WERI-Rb-1 (cell line): ENCODE measurements around the gene MLH1.

Source experiments
- DNase-seq: peaks from one replicate; pipeline ENCODE4 v3.0.0-alpha.2; 2020
- H3K27ac ChIP-seq: fragments of 250-450 bp; sonication (Bioruptor Pico); 2 replicates; pipeline ENCODE4 v1.5.1; 2020; ENCODE audit warnings: mild to moderate bottlenecking, moderate library complexity
- H3K27me3 ChIP-seq: fragments of 250-450 bp; sonication (Bioruptor Pico); 2 replicates; pipeline ENCODE4 v1.5.1; 2021; ENCODE audit warnings: mild to moderate bottlenecking, low read depth, moderate library complexity; ENCODE audit not compliant: insufficient read depth, severe bottlenecking
- H3K36me3 ChIP-seq: fragments of 250-450 bp; sonication (Bioruptor Pico); 2 replicates; pipeline ENCODE4 v1.5.1; 2020; ENCODE audit warnings: mild to moderate bottlenecking, moderate library complexity
- H3K4me3 ChIP-seq: 2 replicates; pipeline ENCODE4 v1.5.1; 2011; ENCODE audit warnings: low read depth, mild to moderate bottlenecking, control low read depth, low read length
- H3K9me3 ChIP-seq: fragments of 250-450 bp; sonication (Bioruptor Pico); 2 replicates; pipeline ENCODE4 v1.5.1; 2021; ENCODE audit warnings: mild to moderate bottlenecking, moderate library complexity; ENCODE audit not compliant: severe bottlenecking
- TF ChIP-seq, protein P1 (sequence below): IDR thresholded peaks from 2 replicates; pipeline ENCODE4 v1.5.1; 2011; ENCODE audit warnings: low read depth, mild to moderate bottlenecking, control low read depth, inconsistent platforms, low read length

MLH1 gene

DNA sequence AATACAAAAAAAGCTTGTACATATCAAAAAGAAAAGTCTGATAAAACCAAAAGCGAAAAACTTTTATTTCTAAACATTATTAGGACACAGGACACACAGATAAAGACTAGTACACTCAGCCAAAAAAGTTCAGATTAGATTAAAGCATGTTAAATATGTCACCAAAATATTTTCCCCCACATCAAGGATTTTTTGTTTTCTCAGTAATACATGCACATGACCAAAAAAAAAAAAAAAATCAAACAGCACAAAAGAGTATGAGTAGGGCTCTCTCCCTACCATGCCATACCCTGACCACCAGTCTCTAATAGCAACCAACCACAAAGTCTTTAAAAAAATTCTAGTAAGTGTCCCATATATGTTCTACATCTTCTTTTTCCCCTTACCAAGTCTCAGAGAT lies 103.7 kb downstream of the MLH1 start:
- no peak overlapping the region for H3K4me3 ChIP-seq
- H3K27ac ChIP-seq: no peak overlapping the region
- TF ChIP-seq, protein P1, sequence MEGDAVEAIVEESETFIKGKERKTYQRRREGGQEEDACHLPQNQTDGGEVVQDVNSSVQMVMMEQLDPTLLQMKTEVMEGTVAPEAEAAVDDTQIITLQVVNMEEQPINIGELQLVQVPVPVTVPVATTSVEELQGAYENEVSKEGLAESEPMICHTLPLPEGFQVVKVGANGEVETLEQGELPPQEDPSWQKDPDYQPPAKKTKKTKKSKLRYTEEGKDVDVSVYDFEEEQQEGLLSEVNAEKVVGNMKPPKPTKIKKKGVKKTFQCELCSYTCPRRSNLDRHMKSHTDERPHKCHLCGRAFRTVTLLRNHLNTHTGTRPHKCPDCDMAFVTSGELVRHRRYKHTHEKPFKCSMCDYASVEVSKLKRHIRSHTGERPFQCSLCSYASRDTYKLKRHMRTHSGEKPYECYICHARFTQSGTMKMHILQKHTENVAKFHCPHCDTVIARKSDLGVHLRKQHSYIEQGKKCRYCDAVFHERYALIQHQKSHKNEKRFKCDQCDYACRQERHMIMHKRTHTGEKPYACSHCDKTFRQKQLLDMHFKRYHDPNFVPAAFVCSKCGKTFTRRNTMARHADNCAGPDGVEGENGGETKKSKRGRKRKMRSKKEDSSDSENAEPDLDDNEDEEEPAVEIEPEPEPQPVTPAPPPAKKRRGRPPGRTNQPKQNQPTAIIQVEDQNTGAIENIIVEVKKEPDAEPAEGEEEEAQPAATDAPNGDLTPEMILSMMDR: no peak
- no peaks in the 10 kb centered on the region for H3K27me3 ChIP-seq
- no peak for DNase-seq
- H3K9me3 ChIP-seq: no peaks in the 10 kb centered on the region
- H3K36me3 ChIP-seq: no peaks in the 10 kb centered on the region; the same call in 1 of the 2 replicates

DNA sequence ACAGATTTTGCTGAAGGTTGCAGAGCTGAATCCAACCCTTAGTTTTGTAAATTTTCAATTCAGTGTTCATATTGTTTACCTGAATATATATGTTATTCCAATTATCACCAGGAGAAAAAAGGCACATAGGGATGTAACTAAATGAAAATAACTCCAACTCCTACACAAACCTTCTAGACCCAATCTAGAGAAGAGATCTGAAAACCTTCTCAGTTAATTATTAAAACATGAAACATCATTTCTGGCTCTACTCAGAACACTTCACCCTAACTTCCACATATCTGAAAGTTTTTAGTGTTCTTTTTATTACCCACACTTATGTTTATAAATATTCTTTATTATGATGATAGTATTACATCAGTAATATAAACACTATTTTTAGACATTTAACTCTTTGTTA lies 104.5 kb downstream of the MLH1 start:
- TF ChIP-seq, protein P1: no peak
- no peaks in the 10 kb centered on the region; the same call in 1 of the 2 replicates for H3K36me3 ChIP-seq
- no peak overlapping the region for H3K4me3 ChIP-seq
- H3K27ac ChIP-seq: no peak overlapping the region
- DNase-seq: no peak
- H3K27me3 ChIP-seq: no peaks in the 10 kb centered on the region
- H3K9me3 ChIP-seq: no peaks in the 10 kb centered on the region

DNA sequence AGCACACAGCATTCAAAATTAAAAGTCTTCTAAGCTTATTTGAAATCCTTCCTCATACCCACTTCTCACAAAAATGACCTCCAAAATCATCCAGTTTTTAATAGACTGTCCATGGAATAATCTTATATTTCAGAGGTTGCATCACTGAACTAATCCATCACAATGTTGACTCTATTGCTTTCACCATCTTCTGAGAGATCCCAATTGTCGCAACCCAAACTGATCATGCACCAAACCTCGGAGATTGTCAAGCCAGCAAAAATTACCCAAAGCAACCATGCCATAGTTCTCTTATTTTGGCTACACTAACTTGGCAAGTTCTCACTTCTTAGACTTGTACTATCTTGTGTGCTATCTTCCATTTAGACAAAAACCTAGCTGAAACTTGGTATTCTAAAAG lies 105.6 kb downstream of the MLH1 start:
- H3K4me3 ChIP-seq: no peak overlapping the region
- H3K27me3 ChIP-seq: no peaks in the 10 kb centered on the region
- no peak for DNase-seq
- TF ChIP-seq, protein P1: no peak
- no peaks in the 10 kb centered on the region; the same call in 1 of the 2 replicates for H3K36me3 ChIP-seq
- no peak overlapping the region for H3K27ac ChIP-seq
- no peaks in the 10 kb centered on the region for H3K9me3 ChIP-seq

DNA sequence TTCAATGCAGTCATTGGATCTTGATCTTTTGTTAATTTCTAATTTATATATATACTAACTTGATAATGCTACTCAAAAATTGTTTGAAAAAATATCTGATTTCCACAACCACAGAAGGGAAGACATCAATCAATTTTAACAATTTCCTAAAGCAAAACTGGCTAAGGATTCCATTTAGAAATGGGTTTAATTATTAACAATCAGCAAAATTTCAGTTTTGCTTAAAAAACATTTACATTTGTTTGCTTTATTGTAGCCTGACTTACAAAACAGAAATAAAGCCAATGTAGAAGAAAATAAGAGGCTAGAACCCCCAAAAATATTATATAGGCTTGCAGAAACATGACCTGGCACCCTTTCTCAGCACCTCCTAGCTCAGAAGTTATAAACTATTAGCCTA lies 106.2 kb downstream of the MLH1 start:
- Histone ChIP-seq H3K36me3 (no peaks in the 10 kb centered on the region; the same call in 1 of the 2 replicates), H3K9me3 (no peaks in the 10 kb centered on the region), H3K4me3 (no peak overlapping the region), H3K27ac (no peak overlapping the region), H3K27me3 (no peaks in the 10 kb centered on the region)
- DNase-seq: no peak
- TF ChIP-seq, protein P1: no peak

DNA sequence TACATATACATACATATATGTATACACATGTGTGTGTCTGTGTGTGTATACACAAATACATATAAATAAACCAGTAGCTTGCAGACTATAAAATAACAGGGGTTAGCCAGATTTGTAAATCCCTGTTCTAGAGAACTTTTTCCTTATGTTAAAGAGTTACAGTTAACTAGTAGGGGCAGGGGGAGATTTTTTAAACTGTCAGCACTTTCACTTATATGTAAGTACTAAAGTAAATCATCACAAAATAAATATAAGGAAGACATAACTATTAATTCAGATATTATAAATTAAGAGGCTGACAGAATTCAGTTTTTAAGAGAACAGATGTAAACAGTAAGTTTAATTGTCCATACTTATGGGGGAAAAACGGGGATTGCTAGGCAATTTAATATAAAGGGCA lies 107.1 kb downstream of the MLH1 start:
- H3K9me3 ChIP-seq: no peaks in the 10 kb centered on the region
- H3K36me3 ChIP-seq: no peaks in the 10 kb centered on the region
- no peak overlapping the region for H3K27ac ChIP-seq
- no peak overlapping the region for H3K4me3 ChIP-seq
- H3K27me3 ChIP-seq: no peaks in the 10 kb centered on the region
- TF ChIP-seq, protein P1: no peak
- DNase-seq: no peak
